ENCODE measurements around the gene ZEB2.

The ZEB2 gene

GRCh38 chr2:144512470-144512869, 7.4 kb downstream of the ZEB2 start:
- DNase-seq = no peak
- peaks cover 82% of the 10 kb centered on the region for H3K79me2 ChIP-seq (ENCODE audit: insufficient read depth, low read length)
- H3K4me3 ChIP-seq (ENCODE audit: low read depth in 1 of 2, low read length in 2 of 2) = no peak overlapping the region
- H2AFZ ChIP-seq (ENCODE audit: low read depth, low read length) = no peak overlapping the region
- no peak overlapping the region for H3K4me2 ChIP-seq (ENCODE audit: insufficient read depth, low read length)
- peaks cover 4% of the 10 kb centered on the region; the same call in 1 of the 2 replicates for H4K20me1 ChIP-seq (ENCODE audit: insufficient read depth, low read length)
- no peak for TF ChIP-seq EZH2 (IDR thresholded peaks at IDR 0.05; ENCODE audit: borderline replicate concordance, low read depth, low read length, severe bottlenecking)
- TF ChIP-seq, protein P1, sequence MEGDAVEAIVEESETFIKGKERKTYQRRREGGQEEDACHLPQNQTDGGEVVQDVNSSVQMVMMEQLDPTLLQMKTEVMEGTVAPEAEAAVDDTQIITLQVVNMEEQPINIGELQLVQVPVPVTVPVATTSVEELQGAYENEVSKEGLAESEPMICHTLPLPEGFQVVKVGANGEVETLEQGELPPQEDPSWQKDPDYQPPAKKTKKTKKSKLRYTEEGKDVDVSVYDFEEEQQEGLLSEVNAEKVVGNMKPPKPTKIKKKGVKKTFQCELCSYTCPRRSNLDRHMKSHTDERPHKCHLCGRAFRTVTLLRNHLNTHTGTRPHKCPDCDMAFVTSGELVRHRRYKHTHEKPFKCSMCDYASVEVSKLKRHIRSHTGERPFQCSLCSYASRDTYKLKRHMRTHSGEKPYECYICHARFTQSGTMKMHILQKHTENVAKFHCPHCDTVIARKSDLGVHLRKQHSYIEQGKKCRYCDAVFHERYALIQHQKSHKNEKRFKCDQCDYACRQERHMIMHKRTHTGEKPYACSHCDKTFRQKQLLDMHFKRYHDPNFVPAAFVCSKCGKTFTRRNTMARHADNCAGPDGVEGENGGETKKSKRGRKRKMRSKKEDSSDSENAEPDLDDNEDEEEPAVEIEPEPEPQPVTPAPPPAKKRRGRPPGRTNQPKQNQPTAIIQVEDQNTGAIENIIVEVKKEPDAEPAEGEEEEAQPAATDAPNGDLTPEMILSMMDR (IDR thresholded peaks at IDR 0.05; ENCODE audit: borderline replicate concordance, extremely low read depth, low read length, poor library complexity, severe bottlenecking) = no peak
- peaks cover 5% of the 10 kb centered on the region for H3K27me3 ChIP-seq (ENCODE audit: insufficient read depth, low read length, poor library complexity)
- H3K9me3 ChIP-seq (ENCODE audit: insufficient read depth, low read length, severe bottlenecking) = no peaks in the 10 kb centered on the region
- peaks cover 25% of the 10 kb centered on the region for H3K4me1 ChIP-seq (ENCODE audit: insufficient read depth, low read length)
- no peak overlapping the region for H3K9ac ChIP-seq (ENCODE audit: low read depth, low read length)
- H3K36me3 ChIP-seq (ENCODE audit: insufficient read depth, low read length) = no peaks in the 10 kb centered on the region
- no peak for ATAC-seq (ENCODE audit: insufficient read depth, low read depth)
- H3K27ac ChIP-seq (ENCODE audit: low read length) = no peak overlapping the region

DNA sequence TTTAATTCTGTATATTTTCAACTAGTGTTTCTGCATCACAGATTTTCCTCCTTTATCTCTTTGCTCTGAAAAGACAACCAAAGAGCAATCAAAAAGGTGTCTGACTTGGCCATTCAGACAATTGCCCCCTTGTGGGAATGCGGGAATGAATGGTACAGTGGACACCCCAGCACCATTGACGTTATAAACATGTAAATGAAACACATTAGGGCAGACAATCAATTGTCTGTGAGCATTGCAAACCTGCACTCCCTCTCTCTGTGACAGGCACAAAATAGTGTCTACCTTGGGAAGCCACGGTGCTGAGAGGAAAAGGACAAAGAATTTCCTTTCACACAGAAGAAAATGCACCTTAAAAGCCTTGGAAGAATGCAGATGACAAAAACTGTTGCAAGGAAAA, 8.0 kb downstream of the ZEB2 start:
- no peak overlapping the region for H3K4me3 ChIP-seq (ENCODE audit: low read depth in 1 of 2, low read length in 2 of 2)
- H3K9ac ChIP-seq (ENCODE audit: low read depth, low read length) = no peak overlapping the region
- H3K4me1 ChIP-seq (ENCODE audit: insufficient read depth, low read length) = peaks cover 22% of the 10 kb centered on the region
- no peak for TF ChIP-seq EZH2 (IDR thresholded peaks at IDR 0.05; ENCODE audit: borderline replicate concordance, low read depth, low read length, severe bottlenecking)
- TF ChIP-seq, protein P1 (IDR thresholded peaks at IDR 0.05; ENCODE audit: borderline replicate concordance, extremely low read depth, low read length, poor library complexity, severe bottlenecking) = no peak
- H3K27me3 ChIP-seq (ENCODE audit: insufficient read depth, low read length, poor library complexity) = peaks cover 5% of the 10 kb centered on the region
- no peaks in the 10 kb centered on the region for H3K9me3 ChIP-seq (ENCODE audit: insufficient read depth, low read length, severe bottlenecking)
- H3K79me2 ChIP-seq (ENCODE audit: insufficient read depth, low read length) = peaks cover 83% of the 10 kb centered on the region
- DNase-seq (no peak), ATAC-seq (ENCODE audit: insufficient read depth, low read depth) (no peak)
- H2AFZ ChIP-seq (ENCODE audit: low read depth, low read length) = no peak overlapping the region
- H3K36me3 ChIP-seq (ENCODE audit: insufficient read depth, low read length) = no peaks in the 10 kb centered on the region
- no peak overlapping the region for H3K4me2 ChIP-seq (ENCODE audit: insufficient read depth, low read length)
- no peak overlapping the region for H3K27ac ChIP-seq (ENCODE audit: low read length)
- peaks cover 4% of the 10 kb centered on the region; the same call in 1 of the 2 replicates for H4K20me1 ChIP-seq (ENCODE audit: insufficient read depth, low read length)

DNA sequence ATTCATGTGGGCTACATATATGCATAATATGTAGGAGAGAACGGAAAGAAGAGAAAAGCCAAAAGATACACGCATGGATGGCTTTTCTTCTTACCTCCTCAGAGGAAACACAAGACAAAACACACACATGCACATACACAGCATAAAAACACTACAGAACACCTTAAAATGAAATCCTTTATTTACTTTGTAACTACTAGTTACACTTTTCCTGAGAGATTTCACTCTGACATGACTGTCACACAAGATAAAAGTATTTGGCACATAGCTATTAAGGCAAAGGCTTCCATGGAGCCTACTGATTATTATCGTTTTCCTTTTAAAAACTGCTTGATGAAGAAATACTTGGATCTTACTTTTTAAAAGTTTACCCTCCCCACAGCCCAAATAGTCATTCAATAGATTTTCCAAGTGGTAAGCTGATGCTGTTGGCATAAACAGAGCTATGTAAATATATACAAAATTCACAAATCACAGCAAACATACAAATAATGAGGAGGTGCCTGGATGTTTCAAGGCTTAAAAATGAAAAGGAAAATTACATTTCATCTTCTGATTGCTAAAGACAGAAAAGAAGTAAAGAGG, 8.6 kb downstream of the ZEB2 start:
- Histone ChIP-seq H3K79me2 (ENCODE audit: insufficient read depth, low read length) (peaks cover 80% of the 10 kb centered on the region), H3K4me3 (ENCODE audit: low read depth in 1 of 2, low read length in 2 of 2) (no peak overlapping the region), H3K9ac (ENCODE audit: low read depth, low read length) (no peak overlapping the region), H3K4me1 (ENCODE audit: insufficient read depth, low read length) (peaks cover 20% of the 10 kb centered on the region), H3K27ac (ENCODE audit: low read length) (no peak overlapping the region), H3K9me3 (ENCODE audit: insufficient read depth, low read length, severe bottlenecking) (no peaks in the 10 kb centered on the region), H4K20me1 (ENCODE audit: insufficient read depth, low read length) (peaks cover 4% of the 10 kb centered on the region; the same call in 1 of the 2 replicates), H2AFZ (ENCODE audit: low read depth, low read length) (no peak overlapping the region), H3K36me3 (ENCODE audit: insufficient read depth, low read length) (no peaks in the 10 kb centered on the region), H3K27me3 (ENCODE audit: insufficient read depth, low read length, poor library complexity) (peaks cover 5% of the 10 kb centered on the region), H3K4me2 (ENCODE audit: insufficient read depth, low read length) (no peak overlapping the region)
- TF ChIP-seq EZH2 (IDR thresholded peaks at IDR 0.05; ENCODE audit: borderline replicate concordance, low read depth, low read length, severe bottlenecking) = no peak
- TF ChIP-seq, protein P1 (IDR thresholded peaks at IDR 0.05; ENCODE audit: borderline replicate concordance, extremely low read depth, low read length, poor library complexity, severe bottlenecking) = no peak
- DNase-seq = no peak
- ATAC-seq (ENCODE audit: insufficient read depth, low read depth) = no peak
